Activated CD8-positive, alpha-beta memory T cell treated with anti-CD3 and anti-CD28 coated beads for 48 hours (primary cell): ENCODE measurements around the gene SLC2A6.
"Not testable (repeated sequence)": the region's sequence is repeated elsewhere in the genome, so short reads cannot be mapped to it uniquely, and the experiment has no call there.

ENCODE experiments used
- DNase-seq, 3 experiments: peaks; one replicate each; pipeline ENCODE4 v3.0.0-alpha.2; 2020; ENCODE audit warnings: low read depth in 2 of 3, low spot score in 2 of 3

The SLC2A6 gene

DNA sequence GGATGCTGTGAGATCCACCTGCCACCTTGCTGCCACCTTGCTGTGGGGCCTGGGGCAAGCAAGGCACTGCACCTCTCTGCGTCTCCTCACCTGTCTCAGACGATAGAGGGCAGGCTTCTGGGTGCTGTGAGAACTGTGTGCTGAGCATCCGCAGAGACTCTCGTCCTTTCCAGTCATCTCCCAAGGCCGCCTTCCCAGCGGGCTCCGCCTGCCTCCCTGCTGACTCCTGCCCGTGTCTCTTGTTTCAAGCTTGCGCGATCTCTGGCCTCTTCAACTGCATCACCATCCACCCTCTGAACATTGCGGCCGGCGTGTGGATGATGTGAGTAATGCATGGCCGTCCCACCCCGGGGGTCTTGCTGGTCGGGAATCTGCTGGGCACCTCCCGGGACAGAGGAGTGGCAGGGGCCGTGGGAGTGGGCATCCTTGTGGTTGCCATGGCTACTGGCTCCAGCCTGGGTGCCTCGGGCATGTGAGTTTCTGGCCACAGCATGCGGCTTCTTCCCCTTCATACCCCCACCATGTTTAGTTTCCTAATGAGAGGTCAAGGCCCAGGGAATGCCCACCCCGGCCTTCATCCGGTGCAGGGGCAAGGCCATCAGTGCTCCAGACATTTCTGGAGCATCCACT, 15.6 kb downstream of the SLC2A6 start:
- no peak for DNase-seq

- DNase-seq: no peak
Measured at GRCh38 chr9:133461975-133462374, 16.9 kb downstream of the SLC2A6 start.

DNA sequence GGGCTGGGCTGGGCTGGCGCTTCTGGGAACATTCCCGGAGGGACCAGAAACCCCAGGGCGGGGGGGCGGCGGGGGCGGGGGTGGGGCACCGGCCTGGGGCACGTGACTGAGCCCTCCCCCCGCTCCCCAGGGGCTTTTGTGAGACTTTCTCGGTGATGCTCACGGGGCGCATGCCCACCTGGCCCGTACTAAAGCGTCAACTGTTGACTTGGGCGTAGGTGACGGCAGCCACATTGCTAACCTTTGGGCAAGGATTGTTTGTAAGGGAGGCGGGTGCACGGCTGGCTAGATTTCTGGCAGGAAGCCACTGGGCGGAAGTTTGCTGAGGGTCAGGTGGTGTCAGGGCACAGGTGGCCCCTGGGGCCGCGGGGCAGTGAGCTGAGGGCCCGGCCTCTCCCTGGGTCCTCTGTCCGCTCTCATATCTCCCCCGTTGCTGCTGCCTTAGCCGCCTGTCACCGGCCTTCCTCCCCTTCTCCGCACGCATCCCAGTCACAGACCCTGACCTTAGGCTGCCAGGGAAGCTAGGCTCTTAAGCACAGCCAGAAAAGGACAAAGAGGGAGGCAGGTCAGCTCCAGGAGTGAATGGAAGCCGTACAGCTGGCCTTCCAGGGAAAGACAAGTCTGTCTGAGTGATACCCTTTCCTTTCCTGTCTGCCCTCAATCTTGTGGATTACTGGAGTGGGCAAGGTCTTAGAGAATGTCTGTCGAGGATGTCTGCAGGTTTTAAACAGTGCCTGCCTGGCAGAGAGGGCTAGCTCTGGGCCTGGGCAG, 18.3 kb downstream of the SLC2A6 start:
- no peak for DNase-seq

GRCh38 chr9:133459476-133460404, 19.2 kb downstream of the SLC2A6 start, which contains the start of gene CACFD1:
Gene CACFD1, plus strand, starts transcription at chr9:133459978. Its CDS starts 89 bp downstream, at chr9:133460067.
- peak; percentile 74 to 85 (median 75) for DNase-seq

- no peak for DNase-seq
Measured at GRCh38 chr9:133458643-133459312, 20.1 kb downstream of the SLC2A6 start.

DNA sequence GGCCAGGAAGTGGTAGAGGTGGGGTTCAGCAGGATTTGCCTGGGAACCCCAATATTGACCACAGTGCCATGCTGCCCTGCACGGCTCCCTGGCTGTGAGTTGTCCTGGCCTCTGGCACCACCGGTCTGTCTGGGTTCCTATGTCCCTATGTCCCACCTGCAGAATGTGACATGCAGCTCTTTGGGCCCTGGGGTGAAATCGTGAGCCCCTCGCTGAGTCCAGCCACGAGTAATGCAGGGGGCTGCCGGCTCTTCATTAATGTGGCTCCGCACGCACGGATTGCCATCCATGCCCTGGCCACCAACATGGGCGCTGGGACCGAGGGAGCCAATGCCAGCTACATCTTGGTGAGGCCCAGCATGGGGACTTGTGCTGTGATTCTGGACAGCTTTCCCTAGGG, 21.2 kb downstream of the SLC2A6 start:
- no peak for DNase-seq

- no peak for DNase-seq
Measured at GRCh38 chr9:133457233-133457632, 21.7 kb downstream of the SLC2A6 start.

- no peak for DNase-seq
Measured at GRCh38 chr9:133456409-133456808, 22.5 kb downstream of the SLC2A6 start.

DNA sequence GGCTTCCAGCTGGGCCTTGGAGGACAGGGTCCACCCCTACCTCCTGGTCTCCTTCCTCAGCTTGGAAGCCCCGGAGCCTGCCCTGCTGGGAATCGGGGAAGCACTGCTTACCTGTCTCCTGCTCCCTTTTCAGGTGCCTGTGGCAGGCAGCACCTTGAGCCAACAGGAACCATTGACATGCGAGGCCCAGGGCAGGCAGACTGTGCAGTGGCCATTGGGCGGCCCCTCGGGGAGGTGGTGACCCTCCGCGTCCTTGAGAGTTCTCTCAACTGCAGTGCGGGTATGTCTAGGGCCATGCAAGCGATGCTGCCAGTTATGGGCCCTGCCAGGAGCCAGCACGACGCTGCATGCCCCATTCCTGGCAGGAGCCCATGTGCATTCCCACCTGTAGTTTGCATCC, 23.0 kb downstream of the SLC2A6 start:
- no peak for DNase-seq

GRCh38 chr9:133454943-133455673, 23.8 kb downstream of the SLC2A6 start:
- no peak for DNase-seq

DNA sequence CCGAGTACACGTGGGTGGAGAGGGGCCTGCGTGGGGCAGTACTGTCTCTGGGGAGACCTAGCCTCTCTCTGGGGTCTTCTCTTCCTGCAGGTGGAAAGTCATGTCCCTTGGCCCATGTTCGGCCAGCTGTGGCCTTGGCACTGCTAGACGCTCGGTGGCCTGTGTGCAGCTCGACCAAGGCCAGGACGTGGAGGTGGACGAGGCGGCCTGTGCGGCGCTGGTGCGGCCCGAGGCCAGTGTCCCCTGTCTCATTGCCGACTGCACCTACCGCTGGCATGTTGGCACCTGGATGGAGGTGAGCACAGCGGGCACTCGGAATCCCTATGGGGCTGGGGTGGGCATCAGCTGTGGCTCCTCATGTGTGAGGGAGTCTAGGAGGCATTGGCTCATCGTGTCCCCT, 24.6 kb downstream of the SLC2A6 start:
- DNase-seq: no peak

DNA sequence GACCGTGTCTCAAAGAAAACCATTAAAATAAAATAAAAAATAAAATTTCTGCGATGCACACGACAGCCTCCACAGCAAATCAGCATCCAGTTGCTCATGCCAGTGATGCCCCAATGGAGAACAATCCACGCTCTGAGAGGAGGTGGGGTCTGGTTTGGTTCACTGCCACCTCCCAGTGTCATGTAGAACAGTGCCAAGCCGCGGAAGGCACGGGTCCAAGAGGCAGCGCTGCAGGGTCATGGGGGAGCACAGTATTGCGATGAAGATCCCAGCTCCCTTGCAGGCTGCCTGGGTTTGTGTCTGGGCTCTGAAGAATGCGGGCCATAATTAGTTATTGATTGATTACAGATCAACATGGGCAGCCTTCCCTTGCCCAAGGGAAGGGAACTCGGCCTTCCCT, 25.2 kb downstream of the SLC2A6 start:
- DNase-seq: no peak

DNA sequence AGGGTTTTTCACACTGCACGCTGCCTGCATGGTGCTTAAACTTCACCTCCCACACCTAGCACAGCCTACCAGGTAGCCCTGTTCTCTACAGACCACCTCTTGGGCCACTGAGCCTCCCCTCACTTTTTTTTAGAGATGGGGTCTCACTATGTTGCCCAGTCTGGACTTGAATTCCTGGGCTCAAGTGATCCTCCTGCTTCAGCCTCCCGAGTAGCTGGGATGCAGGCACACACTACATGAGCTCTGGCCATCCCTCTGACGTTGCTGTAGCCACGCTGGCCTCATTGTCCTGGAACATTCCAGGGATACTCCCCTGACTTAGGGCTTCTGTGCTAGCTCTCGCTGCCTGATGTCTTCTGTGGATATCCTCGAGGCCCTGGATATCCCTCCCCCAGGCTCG, 26.3 kb downstream of the SLC2A6 start:
- DNase-seq: no peak

DNA sequence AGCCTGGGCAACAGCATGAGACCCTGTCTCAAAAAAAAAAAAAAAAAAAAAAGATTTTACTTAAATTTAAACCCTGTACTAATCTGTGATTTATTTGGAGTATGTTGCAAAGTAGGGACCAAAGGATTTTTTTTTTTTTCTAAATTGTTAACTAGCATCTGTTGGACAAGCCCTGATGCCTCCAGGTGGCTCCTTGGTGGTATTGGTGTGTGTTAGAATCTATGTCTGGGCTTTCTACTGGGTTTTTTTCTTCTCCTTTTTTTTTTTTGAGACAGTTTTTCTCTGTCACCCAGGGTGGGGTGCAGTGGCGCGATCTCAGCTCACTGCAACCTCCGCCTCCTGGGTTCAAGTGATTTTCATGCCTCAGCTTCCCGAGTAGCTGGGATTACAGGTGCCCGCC, 27.0 kb downstream of the SLC2A6 start:
- DNase-seq: not testable (repeated sequence)

- no peak for DNase-seq
Measured at GRCh38 chr9:133449760-133450159, 29.1 kb downstream of the SLC2A6 start.

DNA sequence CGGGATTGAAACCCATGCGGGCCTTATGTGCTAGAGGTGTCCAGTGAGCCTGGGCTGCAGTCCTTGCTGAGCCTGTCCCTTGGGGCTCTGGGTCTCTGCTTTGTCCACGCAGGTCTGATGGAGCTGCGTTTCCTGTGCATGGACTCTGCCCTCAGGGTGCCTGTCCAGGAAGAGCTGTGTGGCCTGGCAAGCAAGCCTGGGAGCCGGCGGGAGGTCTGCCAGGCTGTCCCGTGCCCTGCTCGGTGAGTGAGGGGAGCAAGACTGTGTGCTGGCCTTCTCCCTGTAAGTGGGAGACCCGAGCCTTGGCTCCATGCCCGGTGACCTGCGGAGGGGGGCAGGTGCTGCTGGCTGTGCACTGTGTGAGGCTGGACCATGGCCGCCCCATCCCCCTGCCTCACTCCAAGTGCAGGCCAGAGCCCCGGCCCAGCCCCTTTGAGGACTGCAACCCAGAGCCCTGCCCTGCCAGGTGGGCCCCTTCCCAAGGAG, 30.4 kb downstream of the SLC2A6 start:
- no peak for DNase-seq

GRCh38 chr9:133445293-133445969, 33.5 kb downstream of the SLC2A6 start:
- no peak for DNase-seq

DNA sequence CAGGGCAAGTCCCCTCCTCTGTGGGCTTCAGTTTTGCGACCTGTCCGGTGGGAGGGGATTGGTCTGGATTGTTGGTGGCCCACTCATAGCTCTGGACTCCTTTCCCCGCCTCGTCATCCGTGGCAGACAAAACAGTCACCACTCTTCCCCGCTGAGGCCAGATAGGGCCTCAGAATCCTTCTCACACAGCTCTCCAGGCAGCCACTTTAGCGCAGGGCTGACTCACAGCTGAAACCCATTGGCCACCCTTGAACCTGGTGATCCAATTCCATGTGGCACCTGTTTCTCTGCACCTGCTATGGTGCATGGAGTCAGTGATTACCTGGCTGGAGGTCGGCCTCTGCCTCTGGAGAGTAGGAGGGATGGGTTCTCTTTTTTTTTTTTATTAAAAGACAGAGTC, 34.9 kb downstream of the SLC2A6 start:
- DNase-seq: no peak

- no peak for DNase-seq
Measured at GRCh38 chr9:133443248-133443647, 35.7 kb downstream of the SLC2A6 start.

GRCh38 chr9:133441571-133441970, 37.3 kb downstream of the SLC2A6 start:
- DNase-seq: no peak
